GM20431 (cell line): ENCODE measurements around the gene PFKFB1.

Source experiments
- in situ Hi-C: fragments of 300-500 bp; cut with MseI, MboI; formaldehyde crosslinking; loops from one replicate; pipeline ENCODE4 v1.15.0; 2020; ENCODE audit warnings: low sequenced_read_pairs; ENCODE audit not compliant: unreplicated experiment

The PFKFB1 gene

DNA sequence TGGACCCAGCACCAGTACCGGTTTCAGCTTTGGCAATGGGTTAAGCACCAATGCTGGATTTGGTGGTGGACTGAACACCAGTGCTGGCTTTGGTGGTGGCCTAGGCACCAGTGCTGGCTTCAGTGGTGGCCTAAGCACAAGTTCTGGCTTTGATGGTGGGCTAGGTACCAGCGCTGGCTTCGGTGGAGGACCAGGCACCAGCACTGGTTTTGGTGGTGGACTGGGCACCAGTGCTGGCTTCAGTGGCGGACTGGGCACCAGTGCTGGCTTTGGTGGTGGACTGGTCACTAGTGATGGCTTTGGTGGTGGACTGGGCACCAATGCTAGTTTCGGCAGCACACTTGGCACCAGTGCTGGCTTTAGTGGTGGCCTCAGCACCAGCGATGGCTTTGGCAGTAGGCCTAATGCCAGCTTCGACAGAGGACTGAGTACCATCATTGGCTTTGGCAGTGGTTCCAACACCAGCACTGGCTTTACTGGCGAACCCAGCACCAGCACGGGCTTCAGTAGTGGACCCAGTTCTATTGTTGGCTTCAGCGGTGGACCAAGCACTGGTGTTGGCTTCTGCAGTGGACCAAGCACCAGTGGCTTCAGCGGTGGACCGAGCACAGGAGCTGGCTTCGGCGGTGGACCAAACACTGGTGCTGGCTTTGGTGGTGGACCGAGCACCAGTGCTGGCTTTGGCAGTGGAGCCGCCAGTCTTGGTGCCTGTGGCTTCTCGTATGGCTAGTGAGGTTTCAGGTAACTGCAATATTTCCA lies 63.5 kb downstream of the PFKFB1 start:
- in situ Hi-C loops = no loop called here

DNA sequence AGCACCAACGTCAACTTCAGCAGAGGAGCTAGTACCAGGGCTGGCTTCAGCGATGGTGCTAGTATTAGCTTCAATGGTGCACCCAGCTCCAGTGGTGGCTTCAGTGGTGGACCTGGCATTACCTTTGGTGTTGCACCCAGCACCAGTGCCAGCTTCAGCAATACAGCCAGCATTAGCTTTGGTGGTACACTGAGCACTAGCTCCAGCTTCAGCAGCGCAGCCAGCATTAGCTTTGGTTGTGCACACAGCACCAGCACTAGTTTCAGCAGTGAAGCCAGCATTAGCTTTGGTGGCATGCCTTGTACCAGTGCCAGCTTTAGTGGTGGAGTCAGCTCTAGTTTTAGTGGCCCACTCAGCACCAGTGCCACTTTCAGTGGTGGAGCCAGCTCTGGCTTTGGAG lies 65.1 kb downstream of the PFKFB1 start:
- in situ Hi-C loops = no loop called here

DNA sequence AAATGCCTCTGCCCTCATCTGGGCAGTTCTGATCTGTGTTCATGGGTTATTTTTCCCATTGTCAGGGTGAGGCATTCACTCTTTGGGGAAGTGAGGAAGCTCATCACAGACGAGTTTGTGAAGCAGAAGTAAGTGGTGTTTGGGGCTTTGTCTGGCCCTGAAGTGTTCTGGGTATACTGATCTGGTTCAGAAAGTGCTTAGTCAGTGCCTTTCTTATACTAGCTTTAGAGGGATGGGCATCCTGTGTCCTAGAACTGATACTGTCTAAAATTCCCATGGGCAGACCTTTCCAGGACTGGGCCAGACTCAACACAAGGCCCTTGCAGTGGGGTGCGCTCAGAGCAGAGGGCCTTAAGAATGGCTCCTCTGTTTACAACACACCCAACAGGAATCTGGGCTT lies 67.0 kb downstream of the PFKFB1 start:
- in situ Hi-C loops = no loop called here

DNA sequence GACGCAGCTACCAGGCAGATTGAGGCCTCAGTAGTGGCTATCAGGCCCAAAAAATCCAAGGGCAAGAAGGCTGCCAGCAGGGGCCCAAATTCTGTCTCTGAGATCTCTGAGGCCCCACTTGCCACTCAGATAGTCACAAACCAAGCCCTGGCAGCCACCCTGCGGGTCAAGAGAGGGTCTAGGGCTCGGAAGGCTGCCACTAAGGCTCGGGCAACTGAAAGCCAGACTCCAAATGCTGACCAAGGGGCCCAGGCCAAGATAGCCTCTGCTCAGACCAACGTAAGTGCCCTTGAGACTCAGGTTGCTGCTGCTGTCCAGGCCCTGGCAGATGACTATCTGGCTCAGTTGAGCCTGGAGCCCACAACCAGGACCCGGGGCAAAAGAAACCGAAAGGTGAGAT lies 70.6 kb downstream of the PFKFB1 start:
- in situ Hi-C loops = no loop called here

DNA sequence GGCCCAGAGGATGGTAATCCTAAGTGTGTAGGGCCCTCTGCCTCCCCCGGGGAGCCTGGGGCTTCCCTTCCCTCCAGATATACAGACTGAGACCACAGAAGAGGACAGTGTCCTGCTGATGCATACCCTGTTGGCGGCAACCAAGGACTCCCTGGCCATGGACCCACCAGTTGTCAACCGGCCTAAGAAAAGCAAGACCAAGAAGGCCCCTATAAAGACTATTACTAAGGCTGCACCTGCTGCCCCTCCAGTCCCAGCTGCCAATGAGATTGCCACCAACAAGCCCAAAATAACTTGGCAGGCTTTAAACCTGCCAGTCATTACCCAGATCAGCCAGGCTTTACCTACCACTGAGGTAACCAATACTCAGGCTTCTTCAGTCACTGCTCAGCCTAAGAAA lies 71.4 kb downstream of the PFKFB1 start:
- in situ Hi-C loops = no loop called here

DNA sequence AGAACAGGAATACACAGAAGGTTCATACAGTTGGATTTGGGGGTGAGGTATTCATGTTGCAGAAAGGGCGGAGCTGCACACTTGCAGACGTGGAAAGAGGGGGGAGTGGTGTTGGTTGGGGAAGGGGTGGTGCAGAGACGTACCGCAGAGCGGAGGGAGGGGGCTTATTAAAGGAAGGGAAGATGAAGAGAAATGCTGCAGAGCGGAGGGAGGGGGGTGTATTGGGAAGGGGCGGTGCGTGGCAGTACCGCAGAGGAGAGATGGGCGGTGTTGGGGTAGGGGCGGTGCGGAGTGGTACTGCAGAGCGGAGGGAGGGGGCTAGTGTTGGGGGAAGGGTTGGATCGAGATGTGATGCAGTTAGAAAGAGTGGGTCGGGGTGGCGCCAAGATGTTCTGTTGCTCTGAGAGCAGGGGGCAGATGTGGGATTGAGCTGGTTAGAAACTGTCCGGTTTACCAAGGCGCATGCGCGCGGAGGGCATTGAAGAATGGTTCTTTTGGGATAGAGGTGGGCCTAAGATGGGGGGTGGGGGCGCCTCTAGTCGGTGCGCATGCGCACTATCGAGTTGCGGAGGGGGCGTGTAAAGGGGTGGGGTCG lies 72.5 kb downstream of the PFKFB1 start:
- in situ Hi-C loops = no loop called here

DNA sequence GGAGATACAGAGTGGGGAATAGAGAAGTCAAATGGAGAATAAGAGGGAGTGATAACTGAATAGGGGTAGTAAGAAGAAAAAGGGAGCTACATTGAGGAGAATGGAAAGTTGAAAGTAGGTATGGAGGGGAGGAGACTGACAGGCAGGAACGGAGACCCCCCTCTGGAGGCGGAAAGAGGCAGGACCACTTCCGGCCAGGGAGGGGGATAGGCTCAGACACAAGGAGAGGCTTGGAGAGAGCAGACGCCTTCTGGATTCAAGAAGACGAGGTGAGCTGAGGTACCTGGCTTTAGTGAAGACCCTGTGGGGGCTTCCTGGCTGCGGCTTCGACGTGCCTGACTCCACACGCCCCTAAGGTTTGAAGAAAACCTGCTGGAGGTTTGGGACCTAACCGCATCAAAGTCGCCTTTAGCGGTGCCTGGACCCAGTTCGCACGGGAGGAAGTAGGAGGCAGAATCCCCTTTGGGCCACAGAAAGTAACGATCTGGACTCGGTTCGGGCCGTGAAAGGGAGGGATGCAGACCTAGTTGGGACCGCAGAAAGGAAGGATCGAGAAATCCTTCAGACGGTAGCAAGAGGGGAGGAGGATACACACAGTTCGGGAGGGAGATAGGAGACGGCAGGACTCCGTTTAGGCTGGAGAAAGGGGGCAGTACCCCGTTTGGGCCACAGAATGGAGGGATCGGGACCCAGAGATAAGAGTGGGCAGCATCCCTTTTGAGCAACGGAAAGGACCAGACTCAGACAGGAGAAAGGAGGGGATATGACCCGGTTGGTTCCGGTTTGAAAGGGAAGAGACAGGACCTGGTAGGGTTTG lies 73.2 kb downstream of the PFKFB1 start, which contains the start of gene TRO:
Gene TRO, plus strand, starts transcription at position 215 of the 817 bp plus-strand sequence. CDS start 1,423 bp downstream, outside the sequence.
- in situ Hi-C loops = no loop called here

DNA sequence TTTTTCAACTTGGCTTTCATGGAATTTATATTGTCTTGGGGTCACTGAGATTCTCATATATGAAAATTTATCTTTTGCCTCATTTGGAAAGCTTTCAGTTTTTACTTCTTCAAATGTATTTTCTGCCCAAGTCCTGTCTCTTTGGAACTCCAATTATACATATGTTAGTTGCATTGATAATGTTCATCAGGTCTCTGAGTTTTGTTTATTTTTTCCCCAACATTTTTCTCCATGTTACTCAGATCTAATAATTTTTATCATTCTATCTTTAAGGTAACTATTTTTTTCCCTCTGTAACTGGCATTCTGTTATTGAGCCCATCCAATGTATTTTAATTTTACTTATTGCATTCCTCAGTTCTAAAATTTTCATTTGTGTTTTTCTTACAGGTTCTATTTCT lies 84.0 kb downstream of the PFKFB1 start:
- in situ Hi-C loops = no loop called here

DNA sequence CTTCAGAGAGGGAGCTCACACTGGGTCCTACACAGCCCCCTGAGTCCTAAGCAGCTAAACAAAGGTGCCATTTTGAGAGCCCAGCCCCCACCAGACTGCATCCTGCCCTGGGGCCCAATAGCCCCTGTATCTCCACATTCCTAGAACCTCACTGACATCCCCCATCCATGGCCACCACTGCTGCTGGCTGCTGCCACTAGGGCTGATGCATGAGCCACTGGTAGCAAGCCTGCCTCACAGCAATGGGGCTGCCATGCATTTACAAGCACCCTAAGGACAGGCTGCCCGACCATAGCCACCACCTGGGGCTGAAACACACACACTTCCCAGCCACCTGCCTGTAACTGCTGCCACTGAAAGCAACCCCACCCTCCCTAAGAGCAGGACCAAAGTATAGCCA lies 99.8 kb downstream of the PFKFB1 start:
- in situ Hi-C loops = no loop called here

DNA sequence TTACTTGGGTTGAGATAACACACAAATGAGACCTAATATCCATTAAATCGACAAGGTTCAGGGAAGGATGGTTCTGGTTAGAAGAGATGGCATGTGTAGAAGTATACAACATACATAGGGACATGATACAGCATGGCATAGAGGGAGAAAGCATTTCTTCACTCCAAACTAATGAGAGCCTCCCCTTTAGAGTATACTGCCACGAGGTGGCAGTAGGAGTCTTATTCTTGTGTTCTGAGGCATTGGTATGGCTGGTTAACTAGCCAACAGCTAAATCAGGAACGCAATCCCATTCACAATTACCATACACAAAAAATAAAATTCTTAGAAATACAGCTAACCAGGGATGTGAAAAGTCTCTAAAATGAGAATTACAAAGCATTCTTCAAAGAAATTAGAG lies 102.4 kb downstream of the PFKFB1 start:
- in situ Hi-C loops = no loop called here

DNA sequence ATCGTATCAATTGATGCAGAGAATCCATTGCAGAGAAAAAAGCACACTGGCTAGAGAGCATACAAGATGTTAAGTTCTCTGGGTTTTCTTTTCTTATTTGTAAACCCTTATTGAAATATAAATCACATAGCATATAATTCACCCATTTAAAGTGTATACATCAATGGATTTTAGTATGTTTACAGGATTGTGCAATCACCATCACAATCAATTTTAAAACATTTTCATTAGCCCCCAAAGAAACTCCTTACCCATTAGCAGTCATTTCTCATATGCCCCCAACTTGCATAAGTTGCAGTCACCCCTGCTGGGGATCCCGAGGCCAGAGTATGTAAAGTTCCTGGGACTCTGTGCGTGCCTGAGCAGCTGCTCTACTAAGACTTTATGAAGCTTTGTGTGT lies 108.2 kb downstream of the PFKFB1 start:
- in situ Hi-C loops = no loop called here
